ENCODE measurements around the gene TEPSIN.

DNA sequence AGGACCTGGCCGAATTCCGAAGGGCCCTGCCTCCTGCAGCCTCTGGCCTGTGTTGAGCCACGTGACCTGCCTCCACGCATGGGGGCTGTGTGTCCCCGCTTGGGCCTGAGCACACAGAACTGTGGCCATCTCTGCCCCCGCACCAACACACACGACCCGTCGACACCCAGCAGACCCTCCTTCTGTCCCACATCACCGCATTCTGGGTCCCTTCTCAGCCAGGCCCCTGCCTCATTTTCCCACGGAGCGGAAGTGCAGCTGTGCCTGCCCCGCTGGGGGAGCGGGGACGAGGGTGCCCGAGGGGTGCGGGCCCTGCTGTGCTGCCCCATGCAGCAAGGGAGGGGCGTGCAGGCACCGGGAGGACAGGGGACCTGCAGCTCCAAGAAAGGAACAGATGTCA is 18.7 kb upstream of the TEPSIN start:
- no peak for TF ChIP-seq EZH2 (IDR thresholded peaks at IDR 0.05; ENCODE audit: low read length, missing control alignments)
- TF ChIP-seq, protein P1, sequence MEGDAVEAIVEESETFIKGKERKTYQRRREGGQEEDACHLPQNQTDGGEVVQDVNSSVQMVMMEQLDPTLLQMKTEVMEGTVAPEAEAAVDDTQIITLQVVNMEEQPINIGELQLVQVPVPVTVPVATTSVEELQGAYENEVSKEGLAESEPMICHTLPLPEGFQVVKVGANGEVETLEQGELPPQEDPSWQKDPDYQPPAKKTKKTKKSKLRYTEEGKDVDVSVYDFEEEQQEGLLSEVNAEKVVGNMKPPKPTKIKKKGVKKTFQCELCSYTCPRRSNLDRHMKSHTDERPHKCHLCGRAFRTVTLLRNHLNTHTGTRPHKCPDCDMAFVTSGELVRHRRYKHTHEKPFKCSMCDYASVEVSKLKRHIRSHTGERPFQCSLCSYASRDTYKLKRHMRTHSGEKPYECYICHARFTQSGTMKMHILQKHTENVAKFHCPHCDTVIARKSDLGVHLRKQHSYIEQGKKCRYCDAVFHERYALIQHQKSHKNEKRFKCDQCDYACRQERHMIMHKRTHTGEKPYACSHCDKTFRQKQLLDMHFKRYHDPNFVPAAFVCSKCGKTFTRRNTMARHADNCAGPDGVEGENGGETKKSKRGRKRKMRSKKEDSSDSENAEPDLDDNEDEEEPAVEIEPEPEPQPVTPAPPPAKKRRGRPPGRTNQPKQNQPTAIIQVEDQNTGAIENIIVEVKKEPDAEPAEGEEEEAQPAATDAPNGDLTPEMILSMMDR (conservative IDR thresholded peaks at IDR 0.05 in 1 of 2, IDR thresholded peaks at IDR 0.05 in 1 of 2; ENCODE audit: low read depth in 1 of 2, low read length in 2 of 2), result no peak

All from fibroblast of lung (primary cell).